Esophagus squamous epithelium (tissue), 5 donors: ENCODE results near the gene TRIM47. TPM values are rescaled to one million over a fixed set of nuclear protein-coding genes. Genes with fewer than 3 reads are reported as not detected.

Experiments
- DNase-seq: peaks from one replicate; lab custom pipeline; 2025; lab: John Stamatoyannopoulos, UW
- H3K27ac ChIP-seq, 4 donors: fragments of 200-600 bp; sonication (generic); one replicate each; pipeline ENCODE4 v1.5.1; 2016 to 2019; ENCODE audit warnings: mild to moderate bottlenecking in 1 of 4
- H3K27me3 ChIP-seq, 4 donors: fragments of 200-600 bp; sonication (generic); 1 replicate in 3 of 4; 2 replicates in 1 of 4; pipeline versions ENCODE4 v1.5.1 to v1.6.0; 2017 to 2021; ENCODE audit warnings: antibody characterized with exemption in 1 of 4
- H3K36me3 ChIP-seq, 3 donors: fragments of 200-600 bp; sonication (generic); one replicate each; pipeline ENCODE4 v1.5.1; 2016 to 2019
- H3K4me1 ChIP-seq, 3 donors: fragments of 200-600 bp; sonication (generic); one replicate each; pipeline ENCODE4 v1.5.1; 2017 to 2019
- H3K4me3 ChIP-seq, 4 donors: fragments of 200-600 bp; sonication (generic); 1 replicate in 3 of 4; 2 replicates in 1 of 4; pipeline ENCODE4 v1.5.1; 2016 to 2019; ENCODE audit warnings: mild to moderate bottlenecking in 2 of 4, moderate library complexity in 1 of 4
- H3K9me3 ChIP-seq, 3 donors: fragments of 200-600 bp; sonication (generic); one replicate each; pipeline ENCODE4 v1.5.1; 2016 to 2019
- CTCF ChIP-seq, 6 experiments: fragments of 450-650 bp in 4 of 6; fragments of 200-600 bp in 2 of 6; sonication (generic) in 2 of 6; IDR thresholded peaks; one replicate each; pipeline ENCODE4 v1.5.1; 2016 to 2019; ENCODE audit warnings: antibody characterized with exemption in 6 of 6, mild to moderate bottlenecking in 4 of 6, moderate library complexity in 4 of 6
- POLR2A ChIP-seq, 4 donors: fragments of 450-650 bp; IDR thresholded peaks; one replicate each; pipeline ENCODE4 v1.6.1; 2017; ENCODE audit warnings: antibody characterized with exemption in 4 of 4, mild to moderate bottlenecking in 4 of 4, moderate library complexity in 3 of 4
- WGBS, 2 donors: methylation state at CpG; one replicate each; pipeline ENCODE4 v1.1.5; 2018; 5-methylcytosine and 5-hydroxymethylcytosine counted together
- intact Hi-C: fragments of 100-400 bp; cut with DNase I; formaldehyde crosslinking; loops from one replicate; pipeline ENCODE4 v1.15.0; 2022
- total RNA-seq, 4 donors: library from RNA; depleted of rRNA; stranded (reverse); fragments of >200 nt; gene quantifications; one replicate each; pipeline ENCODE4 v1.1.0, GENCODE V29; 2016
- donor health status: DM: yes; HTN: yes; CAD: no.

Gene TRIM47
- total RNA-seq, 4 donors from 2014 or later = 19.5 to 33.4 (median 25.5) TPM

GRCh38 chr17:75902406-75902805 is 24.0 kb upstream of the TRIM47 start:
- Histone ChIP-seq H3K36me3 (peaks cover 10 to 57% (median 27%) of the 10 kb centered on the region in 3 donors), H3K9me3 (no peaks in the 10 kb centered on the region), H3K27ac (no peak overlapping the region), H3K27me3 (no peaks in the 10 kb centered on the region), H3K4me1 (peaks cover 13 to 49% (median 28%) of the 10 kb centered on the region in 3 donors), H3K4me3 (no peak overlapping the region)
- intact Hi-C loops = no loop called here
- DNase-seq = no peak
- no peak for TF ChIP-seq POLR2A (IDR thresholded peaks at IDR 0.05)
- 88 to 93% methylated on average over 6 of the region's 6 CpGs for WGBS, 2 donors

- intact Hi-C loops = no loop called here
- Histone ChIP-seq H3K4me3 (no peak overlapping the region), H3K4me1 (peaks cover 20 to 53% (median 33%) of the 10 kb centered on the region in 3 donors), H3K36me3 (peaks cover 10 to 57% (median 27%) of the 10 kb centered on the region in 3 donors), H3K27ac (no peak overlapping the region), H3K9me3 (no peaks in the 10 kb centered on the region), H3K27me3 (no peaks in the 10 kb centered on the region)
- no peak for DNase-seq
- 90 to 98% methylated on average over 7 to 12 of the region's 18 CpGs for WGBS, 2 donors
- TF ChIP-seq CTCF (IDR thresholded peaks at IDR 0.05) (no peak), POLR2A (IDR thresholded peaks at IDR 0.05) (no peak)
These were observed 23.3 kb upstream of the TRIM47 start for GRCh38 chr17:75901727-75902126.

- peaks cover 10 to 57% (median 27%) of the 10 kb centered on the region in 3 donors for H3K36me3 ChIP-seq
- 72 to 79% methylated on average over 5 to 6 of the region's 13 CpGs for WGBS, 2 donors
- TF ChIP-seq CTCF (IDR thresholded peaks at IDR 0.05) = no peak
- no peak for TF ChIP-seq POLR2A (IDR thresholded peaks at IDR 0.05)
- intact Hi-C loops = no loop called here
- DNase-seq = no peak
- H3K4me1 ChIP-seq = peaks cover 21 to 49% (median 28%) of the 10 kb centered on the region in 3 donors
- no peaks in the 10 kb centered on the region for H3K27me3 ChIP-seq
- H3K9me3 ChIP-seq = no peaks in the 10 kb centered on the region
- no peak overlapping the region for H3K27ac ChIP-seq
- H3K4me3 ChIP-seq = no peak overlapping the region
These were observed 22.5 kb upstream of the TRIM47 start for GRCh38 chr17:75900691-75901533.

- WGBS, 2 donors = 91% methylated on average over 8 to 11 of the region's 23 CpGs
- Histone ChIP-seq H3K9me3 (no peaks in the 10 kb centered on the region), H3K27me3 (no peaks in the 10 kb centered on the region), H3K36me3 (peaks cover 10 to 57% (median 27%) of the 10 kb centered on the region in 3 donors), H3K4me3 (no peak overlapping the region), H3K4me1 (peaks cover 28 to 50% (median 31%) of the 10 kb centered on the region in 3 donors), H3K27ac (no peak overlapping the region)
- intact Hi-C loops = no loop called here
- no peak for DNase-seq
- TF ChIP-seq CTCF (IDR thresholded peaks at IDR 0.05) (no peak), POLR2A (IDR thresholded peaks at IDR 0.05) (no peak)
These were observed 21.5 kb upstream of the TRIM47 start for GRCh38 chr17:75899767-75900468.

- no peak for TF ChIP-seq CTCF (IDR thresholded peaks at IDR 0.05)
- no peak for TF ChIP-seq POLR2A (IDR thresholded peaks at IDR 0.05)
- no peaks in the 10 kb centered on the region for H3K27me3 ChIP-seq
- H3K27ac ChIP-seq = no peak overlapping the region
- intact Hi-C loops = no loop called here
- no peaks in the 10 kb centered on the region for H3K9me3 ChIP-seq
- no peak overlapping the region for H3K4me3 ChIP-seq
- WGBS, 2 donors = 80 to 84% methylated on average over 1 to 9 of the region's 13 CpGs
- no peak for DNase-seq
- peaks cover 10 to 57% (median 27%) of the 10 kb centered on the region in 3 donors for H3K36me3 ChIP-seq
- peaks cover 34 to 54% (median 36%) of the 10 kb centered on the region in 3 donors for H3K4me1 ChIP-seq
These were observed 21.0 kb upstream of the TRIM47 start for GRCh38 chr17:75899353-75899752.
